Measurements from ENCODE around the gene DNAH17.
A peak's percentile ranks its signal among the peaks of the same experiment; 100 is the strongest.

Gene DNAH17

GRCh38 chr17:78488156-78488555 is 89.0 kb downstream of the DNAH17 start:
- Mint-ChIP-seq H3K36me3 (ENCODE audit: low read depth) (no peaks in the 10 kb centered on the region), H3K27me3 (ENCODE audit: low read depth) (peaks cover 4% of the 10 kb centered on the region), H3K4me3 (no peak overlapping the region), H3K4me1 (ENCODE audit: low read depth) (peaks cover 6% of the 10 kb centered on the region), H3K9me3 (no peaks in the 10 kb centered on the region), H3K27ac (no peak overlapping the region)

DNA sequence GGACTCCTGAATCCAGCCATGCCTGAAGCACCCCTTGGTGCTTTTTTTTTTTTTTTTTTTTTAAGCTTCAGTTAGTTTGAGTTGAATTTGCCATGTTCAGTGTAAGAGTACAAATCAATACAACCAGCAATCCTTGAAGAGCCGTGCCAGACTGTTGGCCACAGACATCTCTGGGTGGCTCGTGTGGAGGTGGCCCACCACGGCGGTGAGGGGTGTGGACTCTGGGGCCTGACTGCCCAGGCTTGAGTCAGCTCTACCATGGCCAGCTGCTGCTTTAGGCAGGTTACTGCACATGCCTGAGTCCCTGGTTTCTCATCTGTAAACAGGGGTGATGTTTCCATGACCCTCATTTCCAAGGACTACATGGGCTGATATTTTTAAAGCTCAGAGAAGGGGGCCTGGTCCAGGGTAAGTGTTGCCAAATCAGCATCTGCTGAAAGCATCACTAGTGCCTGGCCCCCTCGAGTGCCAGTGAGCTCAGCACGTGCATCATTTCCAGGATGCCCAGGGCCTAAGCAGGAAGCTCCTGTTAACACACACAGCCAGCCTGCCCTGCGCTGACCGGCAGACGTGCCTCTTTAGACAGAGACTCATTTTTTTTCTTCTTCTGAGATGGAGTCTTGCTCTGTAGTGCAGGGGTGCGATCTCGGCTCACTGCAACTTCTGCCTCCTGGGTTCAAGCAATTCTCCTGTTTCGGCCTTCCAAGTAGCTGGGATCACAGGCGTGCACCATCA is 90.1 kb downstream of the DNAH17 start:
- no peaks in the 10 kb centered on the region for H3K9me3 Mint-ChIP-seq
- H3K27me3 Mint-ChIP-seq (ENCODE audit: low read depth) = peaks cover 7% of the 10 kb centered on the region
- no peak overlapping the region for H3K4me3 Mint-ChIP-seq
- no peak overlapping the region for H3K27ac Mint-ChIP-seq
- H3K36me3 Mint-ChIP-seq (ENCODE audit: low read depth) = no peaks in the 10 kb centered on the region
- peaks cover 6% of the 10 kb centered on the region for H3K4me1 Mint-ChIP-seq (ENCODE audit: low read depth)

- Mint-ChIP-seq H3K9me3 (no peaks in the 10 kb centered on the region), H3K27ac (no peak overlapping the region), H3K36me3 (ENCODE audit: low read depth) (no peaks in the 10 kb centered on the region), H3K4me1 (ENCODE audit: low read depth) (peaks cover 6% of the 10 kb centered on the region), H3K4me3 (no peak overlapping the region), H3K27me3 (ENCODE audit: low read depth) (peaks cover 9% of the 10 kb centered on the region)
These were observed 90.9 kb downstream of the DNAH17 start for GRCh38 chr17:78486228-78486802.

GRCh38 chr17:78485290-78486168 is 91.7 kb downstream of the DNAH17 start:
- no peaks in the 10 kb centered on the region for H3K9me3 Mint-ChIP-seq
- H3K27ac Mint-ChIP-seq = no peak overlapping the region
- H3K4me3 Mint-ChIP-seq = no peak overlapping the region
- peaks cover 6% of the 10 kb centered on the region for H3K4me1 Mint-ChIP-seq (ENCODE audit: low read depth)
- no peaks in the 10 kb centered on the region for H3K36me3 Mint-ChIP-seq (ENCODE audit: low read depth)
- peaks cover 9% of the 10 kb centered on the region for H3K27me3 Mint-ChIP-seq (ENCODE audit: low read depth)

DNA sequence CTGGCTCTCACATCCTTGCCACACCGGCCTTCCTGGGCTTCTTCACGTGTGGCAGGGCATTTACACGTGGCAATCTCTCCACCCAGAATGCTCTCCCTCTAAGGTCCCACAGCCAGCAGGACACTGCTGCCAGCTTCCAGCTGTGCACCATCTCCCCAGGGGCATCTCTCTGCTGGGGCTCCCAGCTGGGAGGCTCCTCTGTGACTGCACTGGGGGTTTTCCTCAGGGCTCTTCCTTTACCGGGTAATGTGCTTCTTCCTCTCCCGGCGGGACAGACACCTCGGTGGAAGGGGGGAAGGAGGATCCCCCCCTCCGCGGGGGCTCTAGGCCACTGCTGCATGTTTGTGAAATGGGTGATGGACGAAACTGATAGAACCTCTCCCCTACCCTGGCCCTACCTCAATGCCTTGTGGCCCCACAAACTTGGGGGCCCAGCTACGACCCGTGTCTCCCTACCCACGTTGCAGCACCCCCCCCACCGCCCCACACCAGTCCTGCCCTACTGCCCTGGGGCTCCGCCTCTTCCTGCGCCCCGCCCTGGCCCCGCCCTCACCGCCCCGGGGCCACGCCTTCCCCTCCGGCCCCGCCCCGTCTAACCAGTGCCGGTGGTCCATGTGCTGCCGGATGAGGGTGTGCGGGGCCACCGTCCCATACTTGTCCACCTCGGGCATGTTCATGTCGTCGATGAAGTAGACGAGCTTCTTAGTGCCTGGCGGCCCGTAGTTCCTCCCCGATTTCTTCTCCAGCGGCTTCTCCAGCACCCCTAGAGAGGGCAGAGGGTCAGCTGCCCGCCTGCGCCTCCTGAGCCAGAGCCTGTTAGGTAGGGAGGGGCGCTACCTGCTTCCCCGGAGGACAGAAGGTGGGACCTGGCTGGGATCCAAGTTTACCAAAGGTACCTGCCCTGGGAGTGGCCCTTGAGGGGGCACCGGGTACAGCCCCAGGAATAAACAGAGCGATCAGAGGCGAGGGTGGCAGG is 92.6 kb downstream of the DNAH17 start:
- Mint-ChIP-seq H3K9me3 (no peaks in the 10 kb centered on the region), H3K27me3 (ENCODE audit: low read depth) (peaks cover 9% of the 10 kb centered on the region)

GRCh38 chr17:78479369-78479768 is 97.8 kb downstream of the DNAH17 start:
- Mint-ChIP-seq H3K36me3 (ENCODE audit: low read depth) (no peaks in the 10 kb centered on the region), H3K27ac (no peak overlapping the region), H3K9me3 (no peaks in the 10 kb centered on the region), H3K4me1 (ENCODE audit: low read depth) (peaks cover 3% of the 10 kb centered on the region), H3K27me3 (ENCODE audit: low read depth) (peaks cover 8% of the 10 kb centered on the region), H3K4me3 (no peak overlapping the region)

More for the DNA sequence above, 92.6 kb downstream of the DNAH17 start:
- H3K27ac Mint-ChIP-seq = no peak overlapping the region
- peak overlapping the region; percentile 59 for H3K4me3 Mint-ChIP-seq
- H3K4me1 Mint-ChIP-seq (ENCODE audit: low read depth) = peaks cover 6% of the 10 kb centered on the region
- H3K36me3 Mint-ChIP-seq (ENCODE audit: low read depth) = no peaks in the 10 kb centered on the region

DNA sequence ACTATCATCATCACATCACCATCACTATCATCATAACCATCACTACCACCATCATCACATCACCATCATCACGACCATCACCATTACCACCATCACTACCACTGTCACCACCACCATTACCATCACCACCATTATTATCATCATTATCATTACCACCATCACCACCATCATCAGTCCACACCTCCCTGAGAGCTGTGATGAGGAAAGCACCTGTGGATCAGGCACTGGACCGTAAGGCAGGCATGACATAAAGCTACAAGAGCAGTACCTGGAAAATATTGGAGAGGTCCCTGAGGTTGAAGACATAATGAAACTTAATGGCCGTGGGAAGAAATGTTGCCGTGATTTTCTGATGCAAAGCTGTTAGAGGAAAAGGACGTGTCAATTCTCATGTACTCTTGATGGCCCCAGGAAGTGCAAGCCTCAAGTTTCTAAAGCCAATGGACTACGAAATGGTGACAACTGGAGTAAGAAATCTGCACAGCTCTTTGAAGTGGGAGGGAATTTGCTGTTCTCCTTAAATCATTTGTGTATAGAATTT is 98.4 kb downstream of the DNAH17 start:
- H3K27me3 Mint-ChIP-seq (ENCODE audit: low read depth) = peaks cover 5% of the 10 kb centered on the region
- no peak overlapping the region for H3K4me3 Mint-ChIP-seq
- H3K4me1 Mint-ChIP-seq (ENCODE audit: low read depth) = no peaks in the 10 kb centered on the region
- no peaks in the 10 kb centered on the region for H3K36me3 Mint-ChIP-seq (ENCODE audit: low read depth)
- H3K27ac Mint-ChIP-seq = no peak overlapping the region
- H3K9me3 Mint-ChIP-seq = no peaks in the 10 kb centered on the region

- Mint-ChIP-seq H3K9me3 (no peaks in the 10 kb centered on the region), H3K4me3 (no peak overlapping the region), H3K27me3 (ENCODE audit: low read depth) (peaks cover 6% of the 10 kb centered on the region), H3K27ac (no peak overlapping the region), H3K4me1 (ENCODE audit: low read depth) (no peaks in the 10 kb centered on the region), H3K36me3 (ENCODE audit: low read depth) (no peaks in the 10 kb centered on the region)
These were observed 99.1 kb downstream of the DNAH17 start for GRCh38 chr17:78477913-78478756.

DNA sequence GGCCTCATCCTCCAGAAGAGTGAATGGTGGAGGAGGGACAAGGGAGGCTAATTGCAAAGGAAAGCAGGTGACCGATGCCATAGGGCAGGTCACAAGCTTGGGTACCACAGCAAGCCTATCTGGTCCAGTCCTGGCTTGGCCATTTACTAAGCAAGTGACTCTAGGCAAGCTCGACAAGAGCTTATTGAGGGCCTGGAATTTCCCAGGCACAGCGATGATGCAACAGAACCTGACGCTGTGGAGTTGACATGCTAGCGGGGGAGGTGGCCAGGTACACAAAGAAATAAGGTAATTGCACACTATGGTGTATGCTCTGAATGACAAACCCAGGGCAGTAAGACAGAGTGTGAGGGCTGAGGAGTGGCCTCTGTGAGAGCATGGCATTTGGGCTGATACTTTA is 100.2 kb downstream of the DNAH17 start:
- Mint-ChIP-seq H3K27me3 (ENCODE audit: low read depth) (peaks cover 7% of the 10 kb centered on the region), H3K27ac (no peak overlapping the region), H3K4me1 (ENCODE audit: low read depth) (peaks cover 2% of the 10 kb centered on the region), H3K36me3 (ENCODE audit: low read depth) (no peaks in the 10 kb centered on the region), H3K9me3 (no peaks in the 10 kb centered on the region), H3K4me3 (no peak overlapping the region)

GRCh38 chr17:78476149-78476548 is 101.0 kb downstream of the DNAH17 start:
- no peak overlapping the region for H3K4me3 Mint-ChIP-seq
- no peak overlapping the region for H3K27ac Mint-ChIP-seq
- H3K9me3 Mint-ChIP-seq = no peaks in the 10 kb centered on the region
- H3K4me1 Mint-ChIP-seq (ENCODE audit: low read depth) = peaks cover 2% of the 10 kb centered on the region
- H3K36me3 Mint-ChIP-seq (ENCODE audit: low read depth) = no peaks in the 10 kb centered on the region
- H3K27me3 Mint-ChIP-seq (ENCODE audit: low read depth) = peaks cover 7% of the 10 kb centered on the region

GRCh38 chr17:78475211-78475610 is 102.0 kb downstream of the DNAH17 start:
- Mint-ChIP-seq H3K4me3 (no peak overlapping the region), H3K27me3 (ENCODE audit: low read depth) (peaks cover 7% of the 10 kb centered on the region), H3K27ac (no peak overlapping the region), H3K36me3 (ENCODE audit: low read depth) (no peaks in the 10 kb centered on the region), H3K9me3 (no peaks in the 10 kb centered on the region), H3K4me1 (ENCODE audit: low read depth) (peaks cover 2% of the 10 kb centered on the region)

DNA sequence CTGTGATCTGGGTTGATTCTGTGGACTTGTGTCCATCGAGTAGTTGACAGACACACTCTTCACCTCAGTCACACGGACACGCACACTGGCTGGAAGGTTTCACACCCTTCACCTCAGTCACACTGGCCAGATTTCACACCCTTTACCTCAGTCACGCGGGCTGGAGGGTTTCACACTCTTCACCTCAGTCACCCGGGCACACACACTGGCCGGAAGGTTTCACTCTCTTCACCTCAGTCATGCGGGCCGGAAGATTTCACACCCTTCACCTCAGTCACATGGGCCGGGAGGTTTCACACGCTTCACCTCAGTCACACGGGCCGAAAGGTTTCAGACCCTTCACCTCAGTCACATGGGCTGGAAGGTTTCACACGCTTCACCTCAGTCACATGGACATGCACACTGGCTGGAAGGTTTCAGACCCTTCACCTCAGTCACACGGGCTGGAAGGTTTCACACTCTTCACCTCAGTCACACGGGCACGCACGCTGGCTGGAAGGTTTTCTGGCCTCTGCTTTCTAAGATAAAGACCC is 102.5 kb downstream of the DNAH17 start:
- Mint-ChIP-seq H3K27ac (no peak overlapping the region), H3K9me3 (peaks cover under 1% of the 10 kb centered on the region), H3K36me3 (ENCODE audit: low read depth) (no peaks in the 10 kb centered on the region), H3K4me3 (no peak overlapping the region), H3K4me1 (ENCODE audit: low read depth) (peaks cover 2% of the 10 kb centered on the region), H3K27me3 (ENCODE audit: low read depth) (peaks cover 7% of the 10 kb centered on the region)

All from T-helper 1 cell treated with Interleukin-12 subunit alpha and Interleukin-12 subunit beta and Interleukin-4 antibody, amounts not matched to agents 30 μg/mL and 1 μg/mL, for 36 hours (primary cell).